SK-N-SH treated with all-trans-retinoic acid at 6 μM for 48 hours (cell line): ENCODE measurements around the gene IFITM2.
A peak's percentile ranks its signal among the peaks of the same experiment; 100 is the strongest.

Experiments
- ATAC-seq: fragments of 200-7000 bp; cut with Tn5 transposase; 3 replicates; pipeline ENCODE4 v1.9.1; 2020; ENCODE audit warnings: mild to moderate bottlenecking, moderate library complexity
- ARNTL ChIP-seq: fragments of 450-650 bp; formaldehyde crosslinking; IDR thresholded peaks from 2 replicates; pipeline ENCODE4 v1.5.0; 2020; ENCODE audit warnings: low read depth, mild to moderate bottlenecking, moderate library complexity, borderline replicate concordance
- BACH2 ChIP-seq: fragments of 250-450 bp; sonication (Bioruptor Pico); IDR thresholded peaks from 2 replicates; pipeline ENCODE4 v1.9.0; 2021; ENCODE audit warnings: mild to moderate bottlenecking, borderline replicate concordance
- CREB5 ChIP-seq: fragments of 250-450 bp; sonication (Bioruptor Pico); IDR thresholded peaks from 2 replicates; pipeline ENCODE4 v1.5.1; 2020; ENCODE audit warnings: low read depth, mild to moderate bottlenecking, moderate library complexity
- CSDC2 ChIP-seq: fragments of 250-450 bp; sonication (Bioruptor Pico); IDR thresholded peaks from 2 replicates; pipeline ENCODE4 v1.5.0; 2020; ENCODE audit warnings: mild to moderate bottlenecking, moderate library complexity
- CSRNP3 ChIP-seq: fragments of 250-450 bp; sonication (Bioruptor Pico); IDR thresholded peaks from 2 replicates; pipeline ENCODE4 v1.5.1; 2021; ENCODE audit warnings: mild to moderate bottlenecking, moderate library complexity
- ESRRG ChIP-seq: fragments of 250-450 bp; sonication (Bioruptor Pico); IDR thresholded peaks from 2 replicates; pipeline ENCODE4 v1.6.1; 2021; ENCODE audit warnings: mild to moderate bottlenecking
- GLIS3 ChIP-seq: fragments of 250-450 bp; sonication (Bioruptor Pico); IDR thresholded peaks from 2 replicates; pipeline ENCODE4 v1.5.0; 2020; ENCODE audit warnings: mild to moderate bottlenecking, moderate library complexity
- ISL1 ChIP-seq: fragments of 250-450 bp; sonication (Bioruptor Pico); IDR thresholded peaks from 2 replicates; pipeline ENCODE4 v2.1.2; 2022; ENCODE audit warnings: mild to moderate bottlenecking, moderate library complexity
- OSR1 ChIP-seq: fragments of 250-450 bp; sonication (Bioruptor Pico); IDR thresholded peaks from 2 replicates; pipeline ENCODE4 v1.8.0; 2022; ENCODE audit warnings: moderate library complexity, mild to moderate bottlenecking, inconsistent platforms
- PATZ1 ChIP-seq: fragments of 250-450 bp; sonication (Bioruptor Pico); IDR thresholded peaks from 2 replicates; pipeline ENCODE4 v1.8.0; 2020; ENCODE audit warnings: mild to moderate bottlenecking, moderate library complexity, borderline replicate concordance
- POU6F1 ChIP-seq: fragments of 250-450 bp; sonication (Bioruptor Pico); IDR thresholded peaks from 2 replicates; pipeline ENCODE4 v1.8.0; 2021; ENCODE audit warnings: low read depth, mild to moderate bottlenecking, moderate library complexity, borderline replicate concordance
- PPARA ChIP-seq: fragments of 250-450 bp; sonication (Bioruptor Pico); IDR thresholded peaks from 2 replicates; pipeline ENCODE4 v1.5.0; 2020; ENCODE audit warnings: mild to moderate bottlenecking, borderline replicate concordance
- RARB ChIP-seq: fragments of 250-450 bp; sonication (Bioruptor Pico); IDR thresholded peaks from 2 replicates; pipeline ENCODE4 v1.8.0; 2021; ENCODE audit warnings: mild to moderate bottlenecking, moderate library complexity
- SNAI2 ChIP-seq: fragments of 250-450 bp; sonication (Bioruptor Pico); IDR thresholded peaks from 2 replicates; pipeline ENCODE4 v1.5.0; 2020; ENCODE audit warnings: mild to moderate bottlenecking, moderate library complexity
- TCF4 ChIP-seq: fragments of 250-450 bp; sonication (Bioruptor Pico); IDR thresholded peaks from 2 replicates; pipeline ENCODE4 v1.8.0; 2021; ENCODE audit warnings: mild to moderate bottlenecking, moderate library complexity, borderline replicate concordance
- TOX ChIP-seq: fragments of 250-450 bp; sonication (Bioruptor Pico); IDR thresholded peaks from 2 replicates; pipeline ENCODE4 v1.8.0; 2021; ENCODE audit warnings: mild to moderate bottlenecking, moderate library complexity, borderline replicate concordance
- TSHZ2 ChIP-seq: fragments of 250-450 bp; sonication (Bioruptor Pico); IDR thresholded peaks from 2 replicates; pipeline ENCODE4 v1.5.0; 2020; ENCODE audit warnings: mild to moderate bottlenecking, moderate library complexity
- ZC3H10 ChIP-seq: fragments of 250-450 bp; sonication (Bioruptor Pico); IDR thresholded peaks from 2 replicates; pipeline ENCODE4 v1.5.1; 2021; ENCODE audit warnings: mild to moderate bottlenecking, moderate library complexity
- ZFP3 ChIP-seq: fragments of 250-450 bp; sonication (Bioruptor Pico); IDR thresholded peaks from 2 replicates; pipeline ENCODE4 v1.5.0; 2020; ENCODE audit warnings: mild to moderate bottlenecking, moderate library complexity
- ZFP30 ChIP-seq: fragments of 450-650 bp; formaldehyde crosslinking; IDR thresholded peaks from 2 replicates; pipeline ENCODE4 v1.5.0; 2022; ENCODE audit warnings: mild to moderate bottlenecking, moderate library complexity
- ZNF565 ChIP-seq: fragments of 450-650 bp; formaldehyde crosslinking; conservative IDR thresholded peaks from 2 replicates; pipeline ENCODE4 v1.5.0; 2020; ENCODE audit warnings: low read depth, mild to moderate bottlenecking, moderate library complexity
- ZNF70 ChIP-seq: fragments of 450-650 bp; formaldehyde crosslinking; IDR thresholded peaks from 2 replicates; pipeline ENCODE4 v1.5.0; 2020; ENCODE audit warnings: mild to moderate bottlenecking, moderate library complexity
- ZNF8 ChIP-seq: fragments of 450-650 bp; formaldehyde crosslinking; IDR thresholded peaks from 2 replicates; pipeline ENCODE4 v1.5.0; 2020; ENCODE audit warnings: mild to moderate bottlenecking, moderate library complexity

Gene IFITM2

GRCh38 chr11:326592-326841 is 18.9 kb downstream of the IFITM2 start:
- peak; percentile 18; the same call in 1 of the 3 replicates for ATAC-seq
- TF ChIP-seq CSRNP3 (CRISPR knock-in tag) (no peak), ZFP3 (CRISPR knock-in tag) (no peak), CSDC2 (CRISPR knock-in tag) (no peak), ARNTL (CRISPR knock-in tag) (no peak), BACH2 (CRISPR knock-in tag) (no peak), ZNF565 (CRISPR knock-in tag) (no peak), CREB5 (no peak), ZNF70 (CRISPR knock-in tag) (no peak), ZFP30 (CRISPR knock-in tag) (no peak), OSR1 (CRISPR knock-in tag) (no peak), GLIS3 (CRISPR knock-in tag) (no peak), TOX (CRISPR knock-in tag) (no peak), RARB (CRISPR knock-in tag) (no peak), TCF4 (CRISPR knock-in tag) (no peak), SNAI2 (CRISPR knock-in tag) (no peak), TSHZ2 (no peak), PPARA (CRISPR knock-in tag) (no peak), POU6F1 (CRISPR knock-in tag) (no peak), ISL1 (no peak)
- TF ChIP-seq, all 23 proteins: peak for 0

GRCh38 chr11:326842-327580 is 19.4 kb downstream of the IFITM2 start:
- peak; percentile 38 for ATAC-seq
- TF ChIP-seq SNAI2 (CRISPR knock-in tag), result no peak
- no peak for TF ChIP-seq ZC3H10 (CRISPR knock-in tag)
- TF ChIP-seq BACH2 (CRISPR knock-in tag), result no peak
- no peak for TF ChIP-seq GLIS3 (CRISPR knock-in tag)

GRCh38 chr11:327581-327923 is 19.9 kb downstream of the IFITM2 start:
- TF ChIP-seq TCF4 (CRISPR knock-in tag), result no peak
- no peak for TF ChIP-seq ZFP30 (CRISPR knock-in tag)
- no peak for TF ChIP-seq ARNTL (CRISPR knock-in tag)
- no peak for TF ChIP-seq TSHZ2
- TF ChIP-seq ZNF565 (CRISPR knock-in tag), result no peak
- TF ChIP-seq OSR1 (CRISPR knock-in tag), result no peak
- no peak for TF ChIP-seq PPARA (CRISPR knock-in tag)
- no peak for TF ChIP-seq ZC3H10 (CRISPR knock-in tag)
- no peak for TF ChIP-seq ESRRG (CRISPR knock-in tag)
- TF ChIP-seq TOX (CRISPR knock-in tag), result no peak
- TF ChIP-seq ZFP3 (CRISPR knock-in tag), result no peak
- TF ChIP-seq PATZ1, result no peak
- no peak for TF ChIP-seq ZNF70 (CRISPR knock-in tag)
- no peak for TF ChIP-seq GLIS3 (CRISPR knock-in tag)
- TF ChIP-seq ISL1, result no peak
- no peak for TF ChIP-seq CSRNP3 (CRISPR knock-in tag)
- TF ChIP-seq SNAI2 (CRISPR knock-in tag), result no peak
- TF ChIP-seq ZNF8 (CRISPR knock-in tag), result no peak
- no peak for TF ChIP-seq CSDC2 (CRISPR knock-in tag)
- ATAC-seq, result no peak
